ENCODE results near the gene FAM83G.
"Not testable (repeated sequence)": the region's sequence is repeated elsewhere in the genome, so short reads cannot be mapped to it uniquely, and the experiment has no call there.

GRCh38 chr17:19048826-19049225 lies 44.3 kb upstream of the FAM83G start:
- not testable (repeated sequence) for TF ChIP-seq EZH2 (IDR thresholded peaks at IDR 0.05; ENCODE audit: borderline replicate concordance, low read depth, low read length, severe bottlenecking); CTCF (IDR thresholded peaks at IDR 0.05; ENCODE audit: extremely low read depth in 1 of 2, insufficient read depth in 1 of 2, low read depth in 1 of 2, low read length in 2 of 2); POLR2AphosphoS5 (IDR thresholded peaks at IDR 0.05; ENCODE audit: insufficient read depth, low read depth, low read length)

Data from endothelial cell of umbilical vein (primary cell).